ENCODE results near the gene SLC7A7.
"Not testable (repeated sequence)": the region's sequence is repeated elsewhere in the genome, so short reads cannot be mapped to it uniquely, and the experiment has no call there.

SLC7A7 gene

DNA sequence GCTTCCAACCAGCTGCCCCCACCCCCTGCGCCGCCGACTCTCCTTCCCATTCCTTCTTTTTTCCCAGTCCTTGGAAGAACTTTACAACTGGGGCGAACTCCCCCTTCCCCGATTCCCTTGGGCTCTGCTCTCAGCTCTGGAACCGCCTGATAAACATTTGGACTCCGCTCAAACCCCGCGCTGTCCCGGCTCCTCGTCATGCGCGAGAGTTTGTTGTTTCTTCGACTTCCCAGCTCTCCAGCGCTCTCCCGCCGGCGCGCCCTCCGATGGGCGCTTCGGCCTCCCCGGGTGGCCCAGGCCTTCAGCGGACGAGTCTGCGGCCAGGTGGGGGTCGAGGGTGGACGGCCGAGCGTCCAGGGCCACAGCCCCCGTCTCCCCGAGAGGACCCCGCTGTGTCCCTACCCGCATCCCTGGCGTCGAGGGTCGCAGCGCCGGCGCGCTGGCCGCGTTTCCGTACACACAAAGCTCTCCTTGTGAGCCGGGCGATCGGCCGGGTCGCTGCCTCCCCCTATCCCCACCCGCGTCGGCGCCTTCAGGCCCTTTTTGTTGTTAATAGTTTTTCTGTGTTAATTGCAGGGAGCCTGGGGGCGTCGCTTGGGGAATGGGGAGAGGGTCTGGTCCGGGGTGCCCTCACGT lies 22.0 kb upstream of the SLC7A7 start:
- peak; percentile 11 for ATAC-seq
- H3K9me3 Mint-ChIP-seq, result no peaks in the 10 kb centered on the region
- H3K27ac Mint-ChIP-seq, result peak overlapping the region; percentile 62
- no peak for DNase-seq
- peak overlapping the region; percentile 73 for H3K4me3 Mint-ChIP-seq
- H3K27me3 Mint-ChIP-seq, result peaks cover 9% of the 10 kb centered on the region
- H3K4me1 Mint-ChIP-seq, result peaks cover 22% of the 10 kb centered on the region
- H3K36me3 Mint-ChIP-seq (ENCODE audit: low read depth), result peaks cover 24% of the 10 kb centered on the region

DNA sequence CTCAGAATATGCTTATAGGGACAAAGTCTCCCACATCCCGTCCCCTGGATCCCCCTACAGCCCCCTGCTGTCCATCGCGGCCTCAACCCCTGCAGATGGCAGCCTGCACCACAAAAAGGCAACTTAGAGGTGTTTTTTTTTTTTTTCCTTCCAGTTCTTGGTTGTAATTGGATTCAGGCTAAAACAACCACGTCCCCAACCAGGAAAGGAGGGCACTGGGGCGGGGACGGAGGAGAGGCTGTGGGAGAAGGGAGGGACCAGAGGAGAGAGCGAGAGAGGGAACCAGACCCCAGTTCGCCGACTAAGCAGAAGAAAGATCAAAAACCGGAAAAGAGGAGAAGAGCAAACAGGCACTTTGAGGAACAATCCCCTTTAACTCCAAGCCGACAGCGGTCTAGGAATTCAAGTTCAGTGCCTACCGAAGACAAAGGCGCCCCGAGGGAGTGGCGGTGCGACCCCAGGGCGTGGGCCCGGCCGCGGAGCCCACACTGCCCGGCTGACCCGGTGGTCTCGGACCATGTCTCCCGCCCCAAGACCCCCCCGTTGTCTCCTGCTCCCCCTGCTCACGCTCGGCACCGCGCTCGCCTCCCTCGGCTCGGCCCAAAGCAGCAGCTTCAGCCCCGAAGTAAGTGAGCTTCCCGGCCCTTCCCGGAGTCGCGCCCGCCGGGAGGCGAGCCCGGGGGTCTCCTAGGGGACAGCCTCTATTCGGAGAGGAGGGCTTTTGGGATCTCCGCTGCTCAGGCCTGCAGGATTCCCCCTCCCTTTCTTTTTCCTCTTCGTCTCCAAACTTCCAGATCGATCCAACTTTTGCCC lies 21.3 kb upstream of the SLC7A7 start, which contains the start of gene MMP14:
Gene MMP14 (plus strand): TSS at position 285 of the 813 bp plus-strand sequence. CDS start 233 bp downstream, at position 518.
- peaks cover 28% of the 10 kb centered on the region for H3K36me3 Mint-ChIP-seq (ENCODE audit: low read depth)
- peak within 1 kb of the TSS; percentile 73 for H3K4me3 Mint-ChIP-seq

DNA sequence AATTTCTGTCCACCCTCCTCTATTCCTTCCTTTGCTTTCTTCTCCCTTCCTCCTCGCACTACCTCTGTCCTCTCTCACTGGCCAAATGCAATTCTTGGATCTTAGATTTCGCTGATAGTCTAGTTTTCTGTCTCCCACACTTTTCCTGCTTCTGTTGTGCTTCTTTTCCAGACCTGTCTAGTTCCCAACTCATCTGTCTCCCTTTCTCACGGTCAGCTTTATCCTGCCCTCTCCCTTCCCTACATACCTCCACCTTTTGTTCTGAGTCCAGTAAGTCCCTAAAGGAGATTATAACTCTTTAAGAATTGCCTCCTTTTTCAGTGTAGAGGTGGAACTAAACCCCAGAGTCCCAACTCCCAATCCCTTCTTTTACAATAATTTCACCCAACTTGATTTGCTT lies 20.3 kb upstream of the SLC7A7 start:
- peaks cover 36% of the 10 kb centered on the region for H3K4me1 Mint-ChIP-seq
- H3K27ac Mint-ChIP-seq, result no peak overlapping the region
- H3K36me3 Mint-ChIP-seq (ENCODE audit: low read depth), result peaks cover 34% of the 10 kb centered on the region
- H3K27me3 Mint-ChIP-seq, result peaks cover 9% of the 10 kb centered on the region
- no peak for DNase-seq
- H3K9me3 Mint-ChIP-seq, result no peaks in the 10 kb centered on the region
- ATAC-seq, result no peak
- H3K4me3 Mint-ChIP-seq, result no peak overlapping the region

More for the DNA sequence above, 21.3 kb upstream of the SLC7A7 start, which contains the start of gene MMP14:
- Mint-ChIP-seq H3K27me3 (peaks cover 9% of the 10 kb centered on the region), H3K4me1 (peaks cover 27% of the 10 kb centered on the region), H3K27ac (peak within 1 kb of the TSS; percentile 62), H3K9me3 (no peaks in the 10 kb centered on the region)
- ATAC-seq (no peak), DNase-seq (no peak)

DNA sequence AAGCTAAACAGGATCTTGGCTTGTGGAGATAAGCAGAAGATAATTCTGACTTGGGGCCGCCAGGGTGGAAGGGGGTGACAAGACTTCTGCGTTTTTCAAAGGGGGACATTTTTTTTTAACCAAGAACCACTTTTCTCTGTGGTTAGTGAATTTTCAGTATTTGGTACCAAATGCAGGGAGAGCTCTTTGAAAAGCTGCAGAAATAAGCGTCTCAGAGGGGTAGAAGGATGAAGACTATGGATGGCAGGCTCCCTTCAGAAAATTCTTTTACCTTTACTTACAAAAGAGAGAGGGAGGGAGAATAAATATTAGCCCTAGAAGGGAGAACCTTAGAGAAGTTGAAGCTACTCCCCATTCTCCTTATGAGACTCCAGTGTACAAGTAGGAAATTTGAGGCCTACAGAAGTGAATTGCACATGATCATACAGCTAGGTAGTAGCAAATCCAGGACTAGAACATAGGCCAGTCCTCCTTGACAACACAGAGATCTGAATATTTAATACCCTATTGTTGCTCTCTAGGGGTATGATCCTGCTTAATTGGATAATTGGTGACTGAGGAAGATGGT lies 15.3 kb upstream of the SLC7A7 start:
- ATAC-seq, result peak; percentile 6
- peak overlapping the region; percentile 88 for H3K4me3 Mint-ChIP-seq
- H3K36me3 Mint-ChIP-seq (ENCODE audit: low read depth), result peaks cover 31% of the 10 kb centered on the region
- DNase-seq, result no peak
- H3K4me1 Mint-ChIP-seq, result peaks cover 26% of the 10 kb centered on the region
- peaks cover 3% of the 10 kb centered on the region for H3K27me3 Mint-ChIP-seq
- H3K9me3 Mint-ChIP-seq, result peaks cover 3% of the 10 kb centered on the region
- peak overlapping the region; percentile 96 for H3K27ac Mint-ChIP-seq

DNA sequence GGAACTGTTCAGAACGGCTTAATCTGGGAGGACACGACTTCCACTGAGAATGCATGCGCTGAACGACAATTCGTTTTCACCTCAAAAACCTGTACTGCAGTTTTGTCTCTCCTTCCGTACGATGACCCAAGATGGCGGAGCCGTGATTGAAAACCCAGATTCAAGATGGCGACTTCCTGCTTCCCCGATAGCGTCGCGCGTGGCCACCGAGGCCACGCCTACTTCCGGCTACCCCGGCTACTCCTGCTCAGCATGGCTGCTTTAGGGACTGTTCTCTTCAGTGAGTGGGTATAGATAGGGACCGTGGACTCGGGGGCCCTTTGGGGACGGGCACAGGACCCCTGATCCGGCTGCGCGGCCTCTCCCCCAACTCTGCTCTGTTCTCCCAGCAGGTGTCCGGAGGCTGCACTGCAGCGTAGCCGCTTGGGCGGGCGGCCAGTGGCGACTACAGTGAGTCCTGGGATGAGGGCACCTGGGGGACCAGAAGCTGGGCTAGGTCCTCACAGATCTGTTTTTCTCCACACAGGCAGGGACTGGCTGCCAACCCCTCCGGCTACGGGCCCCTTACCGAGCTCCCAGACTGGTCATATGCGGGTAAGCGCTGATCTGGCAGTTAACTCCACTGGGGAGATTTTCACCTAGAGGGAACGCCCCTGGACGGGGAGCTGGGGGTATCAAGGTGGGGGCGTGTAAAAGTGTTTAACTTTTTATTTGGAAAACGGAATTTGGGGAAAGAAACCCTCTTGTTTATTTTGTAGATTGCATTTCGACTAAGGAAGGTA lies 14.6 kb upstream of the SLC7A7 start, which contains the start of gene MRPL52:
Gene MRPL52 (plus strand): TSS at position 227 of the 782 bp plus-strand sequence. CDS start 26 bp downstream, at position 253.
- Mint-ChIP-seq H3K9me3 (peaks cover 3% of the 10 kb centered on the region), H3K4me1 (peaks cover 29% of the 10 kb centered on the region), H3K36me3 (ENCODE audit: low read depth) (peaks cover 27% of the 10 kb centered on the region), H3K27ac (peak within 1 kb of the TSS; percentile 96), H3K27me3 (peaks cover 3% of the 10 kb centered on the region), H3K4me3 (peak within 1 kb of the TSS; percentile 88)
- peak; percentile 88 for DNase-seq
- peak; percentile 94 for ATAC-seq

DNA sequence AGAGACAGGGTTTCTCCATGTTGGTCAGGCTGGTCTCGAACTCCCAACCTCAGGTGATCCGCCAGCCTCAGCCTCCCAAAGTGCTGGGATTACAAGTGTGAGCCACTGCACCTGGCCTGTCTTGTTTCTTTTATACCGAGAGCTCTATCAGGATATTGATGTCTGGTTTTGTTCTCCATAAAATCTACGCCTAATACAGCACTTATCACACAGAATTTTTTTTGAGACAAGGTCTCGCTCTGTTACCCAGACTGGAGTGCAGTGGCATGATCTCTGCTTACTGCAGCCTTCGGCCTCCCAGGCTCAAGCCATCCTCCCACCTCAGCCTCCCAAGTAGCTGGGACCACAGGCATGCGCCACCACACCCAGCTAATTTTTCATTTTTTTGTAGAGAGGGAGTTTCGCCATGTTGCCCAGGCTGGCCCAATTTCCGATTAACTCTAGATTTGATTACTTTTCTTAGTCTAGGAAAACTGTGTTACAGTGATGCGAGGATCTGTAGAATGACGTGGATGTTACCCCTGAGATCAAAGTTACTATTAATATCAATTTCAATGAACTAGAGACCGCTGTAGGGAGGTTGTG lies 13.9 kb upstream of the SLC7A7 start:
- H3K4me3 Mint-ChIP-seq, result peak overlapping the region; percentile 88
- not testable (repeated sequence) for DNase-seq, ATAC-seq, H3K27me3 Mint-ChIP-seq, H3K9me3 Mint-ChIP-seq
- peak overlapping the region; percentile 96 for H3K27ac Mint-ChIP-seq
- peaks cover 36% of the 10 kb centered on the region for H3K4me1 Mint-ChIP-seq
- peaks cover 24% of the 10 kb centered on the region for H3K36me3 Mint-ChIP-seq (ENCODE audit: low read depth)

DNA sequence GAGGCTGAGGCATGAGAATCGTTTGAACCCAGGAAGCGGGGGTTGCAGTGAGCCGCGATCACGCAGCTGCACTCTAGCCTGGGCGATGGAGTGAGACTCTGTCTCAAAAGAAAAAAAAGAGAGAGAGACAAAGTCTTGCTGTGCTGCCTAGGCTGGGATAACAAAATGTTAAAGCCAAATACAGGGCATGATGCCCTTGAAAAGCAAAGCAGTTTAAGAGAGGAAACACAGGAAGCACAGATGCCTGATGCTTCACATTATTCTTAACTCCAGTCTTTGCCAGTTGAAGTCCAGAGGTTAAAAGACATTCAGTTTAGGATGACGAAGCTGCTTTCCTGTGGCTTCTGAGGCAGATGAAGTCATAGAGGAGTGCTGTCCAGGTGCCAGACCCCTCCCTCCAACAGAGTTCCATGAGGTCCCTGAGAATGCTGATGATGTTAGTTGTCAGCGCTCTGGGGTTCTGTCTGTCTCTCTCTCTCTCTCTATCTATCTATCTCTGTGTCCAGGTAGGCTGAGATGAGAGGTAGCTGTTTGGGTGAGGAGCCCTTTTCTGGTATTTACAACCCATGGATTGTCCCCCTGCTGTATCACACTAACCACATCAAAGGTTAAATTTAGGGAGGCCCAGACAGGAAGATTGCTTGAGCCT lies 9.6 kb upstream of the SLC7A7 start:
- no peak for DNase-seq
- H3K4me3 Mint-ChIP-seq, result peak overlapping the region; percentile 21
- peaks cover 32% of the 10 kb centered on the region for H3K4me1 Mint-ChIP-seq
- H3K9me3 Mint-ChIP-seq, result peaks cover 3% of the 10 kb centered on the region
- peaks cover 6% of the 10 kb centered on the region for H3K36me3 Mint-ChIP-seq (ENCODE audit: low read depth)
- ATAC-seq, result no peak
- H3K27me3 Mint-ChIP-seq, result peaks cover 14% of the 10 kb centered on the region
- no peak overlapping the region for H3K27ac Mint-ChIP-seq

DNA sequence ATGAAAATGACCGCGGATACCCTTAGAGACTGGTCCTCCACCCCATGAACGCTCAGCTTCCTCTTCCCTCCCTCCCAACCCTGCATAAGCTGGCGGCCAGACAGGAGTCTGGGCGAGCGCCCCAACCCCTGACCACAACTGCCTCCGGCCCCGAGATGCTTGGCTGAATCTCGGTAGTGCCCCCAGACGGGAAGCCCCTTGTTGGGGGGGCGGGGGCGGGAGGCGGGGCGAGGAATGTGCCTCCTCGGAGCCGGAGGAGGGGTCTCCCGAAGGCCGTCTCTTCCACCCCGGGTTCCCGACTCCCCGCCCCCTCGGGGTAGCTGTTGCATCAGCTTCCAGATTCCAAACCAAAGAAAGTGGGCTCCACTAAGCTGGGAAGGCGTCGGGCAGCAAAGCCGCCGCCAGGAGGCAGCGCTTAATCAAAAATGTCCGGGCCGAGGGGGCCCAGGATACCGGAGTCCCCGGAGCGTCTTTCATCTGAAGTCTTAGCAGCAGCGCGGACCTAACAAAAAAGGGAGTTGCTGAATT lies 7.4 kb upstream of the SLC7A7 start:
- ATAC-seq (peak; percentile 80), DNase-seq (peak; percentile 74)
- peaks cover 27% of the 10 kb centered on the region for H3K4me1 Mint-ChIP-seq
- no peaks in the 10 kb centered on the region for H3K9me3 Mint-ChIP-seq
- H3K4me3 Mint-ChIP-seq, result peak overlapping the region; percentile 69
- peak overlapping the region; percentile 38 for H3K27ac Mint-ChIP-seq
- no peaks in the 10 kb centered on the region for H3K36me3 Mint-ChIP-seq (ENCODE audit: low read depth)
- peaks cover 14% of the 10 kb centered on the region for H3K27me3 Mint-ChIP-seq

DNA sequence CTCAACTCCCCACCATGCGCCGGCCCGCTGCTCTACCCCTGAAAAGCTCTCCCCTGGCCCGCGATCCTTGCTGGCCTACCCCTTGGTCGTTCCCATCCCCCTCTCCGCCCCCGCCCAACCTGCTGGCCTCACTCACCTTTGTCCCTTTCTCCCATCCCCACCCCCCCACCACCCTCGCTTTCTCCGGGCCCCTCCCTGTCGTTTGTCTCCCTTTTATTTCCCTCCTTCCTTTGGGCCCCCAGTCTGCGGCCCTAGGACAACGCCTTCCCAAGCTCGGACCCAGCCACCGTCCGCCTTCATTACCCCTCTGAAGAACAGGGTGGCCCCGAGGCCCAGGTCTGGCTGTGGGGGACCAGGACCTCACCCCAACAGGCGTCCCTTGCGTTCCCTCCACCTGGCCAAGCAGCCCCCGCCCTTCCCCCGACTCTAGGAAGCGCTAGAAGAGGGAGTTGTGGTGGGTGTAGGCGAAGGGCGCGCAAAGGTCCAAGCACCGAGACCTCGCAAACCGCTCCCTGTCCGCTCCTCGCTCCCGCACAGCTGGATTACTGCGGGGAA lies 6.9 kb upstream of the SLC7A7 start:
- Mint-ChIP-seq H3K27ac (no peak overlapping the region), H3K4me3 (peak overlapping the region; percentile 69), H3K4me1 (peaks cover 27% of the 10 kb centered on the region), H3K9me3 (no peaks in the 10 kb centered on the region), H3K36me3 (ENCODE audit: low read depth) (no peaks in the 10 kb centered on the region), H3K27me3 (peaks cover 14% of the 10 kb centered on the region)
- ATAC-seq (no peak), DNase-seq (no peak)

DNA sequence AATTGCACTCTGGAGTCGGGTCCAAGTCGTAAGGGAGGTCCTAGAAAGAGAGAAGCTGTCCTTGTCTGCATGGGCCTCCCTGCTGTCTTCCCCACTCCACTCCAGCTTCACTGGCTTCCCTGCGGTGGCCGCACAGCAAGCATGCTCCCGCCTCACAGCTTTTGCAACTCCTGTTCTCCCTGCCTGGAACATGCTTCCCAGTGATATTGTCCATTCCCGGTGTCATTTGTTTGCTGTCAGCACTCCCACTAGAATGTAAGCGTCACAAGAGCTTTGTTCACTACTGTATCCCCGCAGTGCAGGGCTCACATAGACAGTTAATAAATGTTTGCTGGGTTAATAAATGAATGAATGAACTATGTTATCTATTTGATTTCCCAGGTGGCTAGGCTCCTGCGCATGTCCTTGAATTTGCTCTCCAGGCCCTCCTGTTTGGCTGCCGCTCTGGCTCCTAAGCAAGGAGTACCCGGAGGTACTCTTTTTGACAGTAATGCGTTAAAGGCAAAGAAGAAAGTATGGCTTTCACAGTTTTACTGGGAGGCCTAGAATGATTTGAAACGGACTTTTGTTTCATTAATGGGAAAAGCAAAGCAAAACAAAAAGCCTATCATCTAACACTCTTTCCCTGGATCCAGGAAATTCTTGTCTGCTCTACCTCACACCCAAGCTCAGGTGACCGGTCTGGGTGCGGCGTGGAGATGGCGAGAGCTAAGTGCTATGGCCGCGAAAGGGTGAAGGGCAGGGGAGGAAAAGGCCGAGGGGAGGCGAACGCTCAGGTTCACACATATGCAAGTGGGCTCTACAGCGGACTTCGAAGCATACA lies 6.2 kb upstream of the SLC7A7 start:
- H3K4me3 Mint-ChIP-seq, result no peak overlapping the region
- no peaks in the 10 kb centered on the region for H3K36me3 Mint-ChIP-seq (ENCODE audit: low read depth)
- DNase-seq (no peak), ATAC-seq (no peak)
- peaks cover 27% of the 10 kb centered on the region for H3K4me1 Mint-ChIP-seq
- no peaks in the 10 kb centered on the region for H3K9me3 Mint-ChIP-seq
- H3K27ac Mint-ChIP-seq, result no peak overlapping the region
- H3K27me3 Mint-ChIP-seq, result peaks cover 14% of the 10 kb centered on the region

DNA sequence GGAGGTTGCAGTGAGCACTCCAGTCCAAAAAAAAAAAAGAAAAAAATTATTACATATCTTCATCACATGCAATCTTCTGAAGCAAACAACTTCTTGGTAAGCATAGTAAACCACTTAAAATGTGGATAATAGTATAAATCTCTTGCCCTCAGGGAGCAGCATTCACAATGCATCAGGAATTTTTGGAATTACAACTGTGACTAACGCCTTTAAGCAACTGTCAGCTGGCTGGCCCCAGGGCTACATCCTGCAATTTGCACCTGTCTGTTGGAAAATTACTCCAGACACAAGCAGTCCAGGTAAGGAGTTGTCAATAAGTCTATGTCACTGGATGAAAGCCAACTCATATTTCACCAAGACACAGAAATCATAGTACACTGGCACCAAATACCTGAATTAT lies 5.5 kb upstream of the SLC7A7 start:
- Mint-ChIP-seq H3K27ac (no peak overlapping the region), H3K4me1 (peaks cover 27% of the 10 kb centered on the region), H3K4me3 (no peak overlapping the region), H3K27me3 (peaks cover 12% of the 10 kb centered on the region), H3K9me3 (no peaks in the 10 kb centered on the region), H3K36me3 (ENCODE audit: low read depth) (no peaks in the 10 kb centered on the region)
- ATAC-seq (no peak), DNase-seq (no peak)

DNA sequence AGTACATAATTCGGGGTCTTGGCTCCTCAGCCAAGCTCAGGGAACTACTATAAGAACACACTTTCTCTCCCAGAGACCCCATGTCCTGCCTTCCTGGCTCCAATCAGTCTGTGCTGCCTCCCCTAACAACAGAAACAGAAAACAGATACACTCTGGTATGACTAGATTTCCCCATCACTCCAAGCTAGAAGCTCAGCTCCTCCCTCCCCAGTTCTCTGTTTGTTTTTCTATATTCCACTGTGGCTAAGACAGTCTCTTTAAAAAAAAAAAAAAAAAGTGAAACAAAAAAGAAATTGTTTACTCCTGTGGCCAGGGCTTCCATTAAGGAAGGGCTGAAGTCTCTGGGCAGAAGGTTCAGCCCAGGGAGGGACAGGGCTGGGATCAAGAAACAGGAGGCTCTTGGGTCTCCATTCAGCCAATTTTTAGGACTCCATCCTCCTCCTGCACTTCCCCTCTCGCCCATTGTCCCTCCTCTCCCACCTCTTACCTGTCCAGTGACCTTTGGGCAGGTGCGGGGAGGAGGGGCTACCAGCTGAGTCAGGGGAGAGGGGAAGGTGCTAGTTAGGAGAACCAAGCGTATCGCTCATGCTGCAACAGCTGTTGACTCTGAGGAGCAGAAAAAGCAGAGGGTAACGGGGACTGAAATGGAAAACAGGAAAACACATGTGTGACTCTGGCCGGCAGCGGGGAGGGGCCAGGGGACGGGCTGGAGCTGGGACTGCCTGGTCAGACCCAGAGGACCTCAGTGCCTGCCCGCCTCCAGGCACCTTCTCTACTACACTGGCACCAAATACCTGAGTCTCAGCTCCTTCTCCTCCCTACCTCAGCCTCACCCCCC lies 4.1 kb upstream of the SLC7A7 start:
- ATAC-seq (peak; percentile 47), DNase-seq (no peak)
- H3K9me3 Mint-ChIP-seq, result no peaks in the 10 kb centered on the region
- no peaks in the 10 kb centered on the region for H3K36me3 Mint-ChIP-seq (ENCODE audit: low read depth)
- H3K4me3 Mint-ChIP-seq, result no peak overlapping the region
- H3K27ac Mint-ChIP-seq, result no peak overlapping the region
- peaks cover 10% of the 10 kb centered on the region for H3K27me3 Mint-ChIP-seq
- peaks cover 19% of the 10 kb centered on the region for H3K4me1 Mint-ChIP-seq
